ENCODE measurements around the gene OR52E2.
"Not testable (repeated sequence)": the region's sequence is repeated elsewhere in the genome, so short reads cannot be mapped to it uniquely, and the experiment has no call there.

OR52E2 gene

DNA sequence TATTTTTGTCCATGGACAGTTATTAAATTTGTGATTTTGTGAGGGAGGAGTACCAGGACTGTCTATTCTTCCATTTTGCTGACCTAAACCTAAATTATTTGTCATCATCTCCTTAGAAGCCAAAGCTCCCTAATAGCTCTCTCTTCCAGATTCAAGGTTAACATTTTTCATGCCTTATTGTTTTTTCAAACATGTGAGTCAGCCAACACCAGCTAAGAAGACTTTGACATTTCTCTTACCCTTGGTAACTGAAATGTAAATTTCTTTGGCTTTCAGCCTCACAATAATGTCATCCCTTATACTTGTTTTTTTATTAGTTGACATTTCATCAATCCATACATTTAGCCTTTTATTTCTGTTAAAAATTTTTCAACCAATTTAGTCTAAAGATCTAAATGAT is 29.1 kb upstream of the OR52E2 start:
- TF ChIP-seq CTCF (IDR thresholded peaks at IDR 0.05; ENCODE audit: borderline replicate concordance, insufficient read depth, low read depth, low read length) = no peak
- no peak overlapping the region for H3K4me3 ChIP-seq (ENCODE audit: low read depth, low read length)

GRCh38 chr11:5083602-5084001 is 24.2 kb upstream of the OR52E2 start:
- H3K4me3 ChIP-seq (ENCODE audit: low read depth, low read length) = no peak overlapping the region
- no peak for TF ChIP-seq CTCF (IDR thresholded peaks at IDR 0.05; ENCODE audit: borderline replicate concordance, insufficient read depth, low read depth, low read length)

GRCh38 chr11:5081405-5081804 is 22.0 kb upstream of the OR52E2 start:
- no peak for TF ChIP-seq CTCF (IDR thresholded peaks at IDR 0.05; ENCODE audit: borderline replicate concordance, insufficient read depth, low read depth, low read length)

GRCh38 chr11:5071799-5072198 is 12.4 kb upstream of the OR52E2 start:
- no peak overlapping the region for H3K4me3 ChIP-seq (ENCODE audit: low read depth, low read length)
- TF ChIP-seq CTCF (IDR thresholded peaks at IDR 0.05; ENCODE audit: borderline replicate concordance, insufficient read depth, low read depth, low read length) = no peak

More at GRCh38 chr11:5081405-5081804, 22.0 kb upstream of the OR52E2 start:
- no peak overlapping the region for H3K4me3 ChIP-seq (ENCODE audit: low read depth, low read length)

DNA sequence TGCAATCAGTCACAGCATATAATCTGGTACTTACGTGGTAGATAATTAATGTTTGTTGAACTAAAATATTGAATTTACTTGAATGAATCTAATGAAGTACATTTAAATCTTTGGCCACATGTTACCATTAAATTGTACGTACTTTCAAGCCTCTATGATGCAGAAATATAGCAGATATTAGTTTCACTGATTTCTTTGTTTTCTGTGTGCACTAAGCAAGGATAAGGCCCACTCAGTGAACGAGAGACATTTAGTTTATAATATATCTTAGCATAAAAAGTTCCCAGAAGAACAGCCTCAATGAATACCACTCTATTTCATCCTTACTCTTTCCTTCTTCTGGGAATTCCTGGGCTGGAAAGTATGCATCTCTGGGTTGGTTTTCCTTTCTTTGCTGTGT is 9.8 kb upstream of the OR52E2 start, which contains the start of gene OR52E1:
Gene OR52E1, plus strand, starts transcription at position 301 of the 400 bp plus-strand sequence.
- no peak within 1 kb of the TSS for H3K4me3 ChIP-seq (ENCODE audit: low read depth, low read length)
- TF ChIP-seq CTCF (IDR thresholded peaks at IDR 0.05; ENCODE audit: borderline replicate concordance, insufficient read depth, low read depth, low read length) = no peak

GRCh38 chr11:5065027-5065426 is 5.6 kb upstream of the OR52E2 start:
- H3K4me3 ChIP-seq (ENCODE audit: low read depth, low read length) = no peak overlapping the region
- no peak for TF ChIP-seq CTCF (IDR thresholded peaks at IDR 0.05; ENCODE audit: borderline replicate concordance, insufficient read depth, low read depth, low read length)

- H3K4me3 ChIP-seq (ENCODE audit: low read depth, low read length) = not testable (repeated sequence)
These were observed 748 bp downstream of the OR52E2 start for GRCh38 chr11:5058679-5059078.

All from GM12875 (cell line).